ENCODE data around the gene SCAF1. TPM values are rescaled to one million over a fixed set of nuclear protein-coding genes. Genes with fewer than 3 reads are reported as not detected.

Gene SCAF1
- total RNA-seq, 2 donors from 2014 or later, result 47.9 to 80.8 TPM

GRCh38 chr19:49691243-49692146, 49.5 kb downstream of the SCAF1 start:
- H3K36me3 ChIP-seq, result peaks cover 0 to 7% of the 10 kb centered on the region in 2 donors
- no peak for DNase-seq (ENCODE audit: low spot score)
- intact Hi-C loops (cut with DNase I), result loop anchor here (5.0 kb wide), 1 partner anchor 76 kb away; the partner anchor contains the start of gene AP2A1
- H3K4me3 ChIP-seq, result peak overlapping the region; percentile 28 to 44
- H3K9me3 ChIP-seq, result no peaks in the 10 kb centered on the region
- no peaks in the 10 kb centered on the region for H3K4me1 ChIP-seq (replicated peaks)
- no peak for TF ChIP-seq POLR2A (IDR thresholded peaks at IDR 0.05)
- TF ChIP-seq CTCF (IDR thresholded peaks at IDR 0.05), result no peak
- TF ChIP-seq POLR2AphosphoS5 (IDR thresholded peaks at IDR 0.05), result no peak
- no peaks in the 10 kb centered on the region for H3K27me3 ChIP-seq (replicated peaks; ENCODE audit: insufficient read depth)
- 13% methylated on average over 39 of the region's 39 CpGs for WGBS
- H3K27ac ChIP-seq, result peak overlapping the region; percentile 58 to 68

GRCh38 chr19:49692147-49692506, 50.1 kb downstream of the SCAF1 start:
- intact Hi-C loops (cut with DNase I), result loop anchor here (5.0 kb wide), 1 partner anchor 75 kb away; the partner anchor contains the start of gene AP2A1
- no peaks in the 10 kb centered on the region for H3K27me3 ChIP-seq (replicated peaks; ENCODE audit: insufficient read depth)
- TF ChIP-seq CTCF (IDR thresholded peaks at IDR 0.05) (no peak), POLR2A (IDR thresholded peaks at IDR 0.05) (no peak), POLR2AphosphoS5 (IDR thresholded peaks at IDR 0.05) (no peak)
- peaks cover 0 to 2% of the 10 kb centered on the region in 2 donors for H3K36me3 ChIP-seq
- DNase-seq (ENCODE audit: low spot score), result no peak
- H3K9me3 ChIP-seq, result no peaks in the 10 kb centered on the region
- 77% methylated on average over 16 of the region's 16 CpGs for WGBS
- H3K4me3 ChIP-seq, result no peak overlapping the region
- no peak overlapping the region for H3K27ac ChIP-seq
- no peaks in the 10 kb centered on the region for H3K4me1 ChIP-seq (replicated peaks)

- intact Hi-C loops (cut with DNase I), result no loop called here
- Histone ChIP-seq H3K27me3 (replicated peaks; ENCODE audit: insufficient read depth) (no peaks in the 10 kb centered on the region), H3K27ac (no peak overlapping the region), H3K4me1 (replicated peaks) (no peaks in the 10 kb centered on the region), H3K36me3 (no peaks in the 10 kb centered on the region), H3K4me3 (no peak overlapping the region), H3K9me3 (no peaks in the 10 kb centered on the region)
- 85% methylated on average over 6 of the region's 6 CpGs for WGBS
- no peak for TF ChIP-seq CTCF (IDR thresholded peaks at IDR 0.05)
- no peak for TF ChIP-seq POLR2AphosphoS5 (IDR thresholded peaks at IDR 0.05)
- no peak for TF ChIP-seq POLR2A (IDR thresholded peaks at IDR 0.05)
- no peak for DNase-seq (ENCODE audit: low spot score)
These were observed 54.1 kb downstream of the SCAF1 start for GRCh38 chr19:49696115-49696514.

GRCh38 chr19:49696865-49697264, 54.9 kb downstream of the SCAF1 start:
- Histone ChIP-seq H3K9me3 (no peaks in the 10 kb centered on the region), H3K4me1 (replicated peaks) (no peaks in the 10 kb centered on the region), H3K27ac (no peak overlapping the region), H3K4me3 (no peak overlapping the region), H3K27me3 (replicated peaks; ENCODE audit: insufficient read depth) (no peaks in the 10 kb centered on the region), H3K36me3 (no peaks in the 10 kb centered on the region)
- TF ChIP-seq POLR2A (IDR thresholded peaks at IDR 0.05) (no peak), POLR2AphosphoS5 (IDR thresholded peaks at IDR 0.05) (no peak), CTCF (IDR thresholded peaks at IDR 0.05) (no peak)
- intact Hi-C loops (cut with DNase I), result no loop called here
- WGBS, result 98% methylated on average over 7 of the region's 7 CpGs
- DNase-seq (ENCODE audit: low spot score), result no peak

- intact Hi-C loops (cut with DNase I), result no loop called here
- no peaks in the 10 kb centered on the region for H3K4me1 ChIP-seq (replicated peaks)
- no peaks in the 10 kb centered on the region for H3K27me3 ChIP-seq (replicated peaks; ENCODE audit: insufficient read depth)
- H3K4me3 ChIP-seq, result no peak overlapping the region
- WGBS, result 89% methylated on average over 5 of the region's 5 CpGs
- no peaks in the 10 kb centered on the region for H3K9me3 ChIP-seq
- H3K27ac ChIP-seq, result no peak overlapping the region
- DNase-seq (ENCODE audit: low spot score), result no peak
- TF ChIP-seq POLR2AphosphoS5 (IDR thresholded peaks at IDR 0.05), result no peak
- TF ChIP-seq POLR2A (IDR thresholded peaks at IDR 0.05), result no peak
- TF ChIP-seq CTCF (IDR thresholded peaks at IDR 0.05), result no peak
- no peaks in the 10 kb centered on the region for H3K36me3 ChIP-seq
These were observed 57.4 kb downstream of the SCAF1 start for GRCh38 chr19:49699364-49699763.

Measured in prostate gland (tissue), 2 donors.